GM19099 (cell line): ENCODE data around the gene PLEKHH3.

Experiments
- POLR2A ChIP-seq: IDR thresholded peaks from 3 replicates; pipeline ENCODE4 v1.6.1; 2011; ENCODE audit warnings: low read depth; ENCODE audit not compliant: insufficient read length; ENCODE audit errors: extremely low read depth

The PLEKHH3 gene

DNA sequence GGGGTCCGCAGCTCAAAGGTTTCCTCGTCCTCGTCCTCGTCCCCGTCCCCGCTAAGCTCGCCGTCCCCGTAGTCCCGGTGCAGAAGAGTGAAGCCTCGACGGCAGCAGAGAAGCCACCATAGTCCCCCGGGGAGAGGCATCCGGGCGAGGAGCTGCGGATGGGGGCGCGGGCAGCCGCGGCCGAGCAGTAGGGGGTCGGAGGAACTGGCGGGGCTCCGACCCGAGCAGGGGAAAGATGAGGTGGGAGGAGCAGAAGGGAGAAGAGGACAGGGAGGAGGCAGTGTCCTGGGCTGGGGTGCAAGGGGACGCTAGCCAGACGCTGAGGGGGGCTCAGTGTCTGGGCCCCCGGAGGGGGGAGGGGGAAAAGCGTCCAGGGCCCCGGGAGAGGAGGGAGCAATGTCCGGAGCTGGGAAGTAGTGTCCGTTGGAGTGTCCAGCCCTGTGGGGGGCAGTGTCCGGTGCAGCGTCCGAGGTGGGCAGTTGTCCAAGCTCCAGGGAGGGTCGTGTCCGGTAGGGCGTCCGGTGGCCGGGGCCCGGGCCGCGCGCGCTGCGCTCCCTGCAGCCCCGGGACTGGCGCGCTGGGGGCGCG is at the start of gene PLEKHH3:
PLEKHH3 (minus strand) TSS at position 571 of the 588 bp plus-strand sequence; CDS start at position 140, 431 bp downstream.
- TF ChIP-seq POLR2A = peak; percentile 69

DNA sequence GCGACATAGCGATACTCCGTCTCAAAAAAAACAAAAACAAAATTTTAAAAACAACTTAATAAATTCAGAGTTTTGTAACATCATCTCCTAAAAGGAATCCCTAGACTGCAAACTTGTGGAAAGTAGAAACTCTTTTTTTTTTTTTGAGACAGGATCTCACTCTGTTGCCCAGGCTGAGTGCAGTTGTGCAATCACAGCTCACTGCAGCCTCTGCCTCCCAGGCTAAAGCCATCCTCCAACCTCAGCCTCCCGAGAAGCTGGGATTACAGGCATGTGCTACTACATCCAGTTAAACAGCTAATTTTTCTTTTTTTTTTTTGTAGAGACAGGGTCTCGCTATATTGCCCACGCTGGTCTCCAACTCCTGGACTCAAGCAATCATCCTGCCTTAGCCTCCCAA is 48.3 kb upstream of the PLEKHH3 start:
- TF ChIP-seq POLR2A = no peak

- no peak for TF ChIP-seq POLR2A
Measured at GRCh38 chr17:42723636-42724035, 46.8 kb upstream of the PLEKHH3 start.

DNA sequence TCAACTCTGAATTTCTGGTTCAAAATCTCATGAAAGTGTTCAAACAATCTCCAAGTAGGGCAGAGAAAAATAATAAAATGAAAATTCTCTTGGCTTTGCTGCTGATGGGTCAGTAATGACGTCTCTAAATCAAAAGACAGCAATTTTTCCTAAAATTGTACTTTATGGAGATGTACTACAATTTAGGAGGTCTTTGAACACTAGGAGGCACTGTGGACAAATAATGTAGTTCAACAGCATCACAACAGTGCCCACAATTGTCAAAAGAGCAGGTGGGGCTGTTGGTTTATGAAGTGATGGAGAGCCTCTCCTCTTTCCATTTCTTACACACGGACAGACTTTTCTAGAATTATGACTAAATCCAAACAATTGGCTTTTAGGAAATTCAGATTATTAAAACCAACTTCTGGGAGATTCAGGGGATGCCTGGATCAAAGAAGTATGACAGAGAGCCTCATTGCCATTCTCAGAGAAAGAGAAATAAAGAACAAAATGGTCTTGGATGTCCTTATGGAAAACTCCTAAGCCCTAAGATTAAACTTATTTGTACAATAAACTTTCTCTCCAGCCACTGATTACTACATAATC is 44.3 kb upstream of the PLEKHH3 start:
- TF ChIP-seq POLR2A = no peak

DNA sequence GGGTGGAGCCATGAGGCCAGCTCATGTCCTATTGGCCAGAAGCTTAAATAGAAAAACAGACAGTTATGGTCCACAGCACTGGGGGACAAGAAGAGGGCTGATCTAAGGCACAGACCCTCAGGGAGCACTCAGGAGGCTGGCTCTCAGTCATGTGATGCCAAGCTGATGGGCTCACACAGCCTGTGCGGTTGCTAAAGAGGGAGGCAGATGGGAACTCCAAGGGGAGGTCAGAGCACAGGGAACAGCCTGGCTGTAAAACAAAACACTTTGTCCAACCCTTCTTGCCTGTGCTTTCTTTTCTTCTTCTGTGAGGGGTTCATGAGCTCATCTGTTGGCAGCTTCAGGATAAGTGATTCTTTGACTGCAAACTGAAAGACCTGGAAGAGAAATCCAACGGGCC is 32.8 kb upstream of the PLEKHH3 start:
- no peak for TF ChIP-seq POLR2A

- no peak for TF ChIP-seq POLR2A
Measured at GRCh38 chr17:42708588-42708987, 31.8 kb upstream of the PLEKHH3 start.

DNA sequence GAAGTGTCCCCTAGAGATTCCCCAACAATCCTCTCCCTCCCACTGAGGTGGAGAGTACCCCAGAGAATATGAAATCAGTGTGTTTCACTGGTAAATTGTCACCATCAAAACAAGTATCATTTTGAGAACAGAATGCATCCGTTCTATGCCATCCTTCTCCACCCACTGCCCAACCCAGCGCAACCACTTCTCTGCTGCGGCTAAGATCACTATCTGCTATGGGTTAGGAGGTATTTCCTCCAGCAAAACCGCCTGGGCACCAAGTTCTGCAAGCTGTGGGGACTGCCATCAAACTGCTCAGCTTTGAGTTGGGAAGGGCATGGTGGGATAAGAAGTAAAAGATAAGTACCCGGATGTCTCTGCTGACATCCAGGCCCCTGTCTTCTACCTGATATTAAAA is 29.9 kb upstream of the PLEKHH3 start:
- no peak for TF ChIP-seq POLR2A

DNA sequence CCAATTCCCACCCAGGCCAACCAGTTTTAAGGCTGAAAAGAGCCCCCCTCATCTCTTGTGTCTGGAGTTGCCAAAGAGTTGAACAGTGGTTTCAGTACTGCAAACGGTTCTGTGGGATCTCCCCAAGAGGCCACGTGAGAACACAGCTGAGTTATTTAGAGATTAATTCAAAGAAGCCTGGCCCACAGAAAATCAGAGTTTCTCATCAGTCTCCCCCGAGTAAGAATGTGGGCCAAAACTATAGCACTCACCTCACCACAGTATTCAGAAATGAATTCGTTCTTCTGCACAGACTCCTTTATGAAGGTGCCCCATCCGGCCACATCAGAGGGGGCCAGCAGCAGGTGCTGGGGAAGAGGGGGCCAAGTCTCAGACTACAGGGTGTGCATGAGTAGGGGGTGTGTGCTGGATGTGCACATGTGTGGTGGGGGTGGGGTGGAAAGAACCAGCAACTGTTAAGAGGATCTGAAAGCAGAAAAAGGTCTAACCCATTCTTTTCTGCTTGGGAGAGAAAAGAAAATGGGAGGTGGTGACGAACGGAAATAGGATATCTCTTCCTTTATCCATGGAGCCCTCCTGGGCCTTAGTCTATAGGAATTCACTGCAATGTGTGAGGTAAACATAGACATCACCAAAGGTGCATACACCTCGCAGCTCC is 28.2 kb upstream of the PLEKHH3 start:
- peak; percentile 16 for TF ChIP-seq POLR2A

GRCh38 chr17:42704490-42704836 is 27.7 kb upstream of the PLEKHH3 start:
- no peak for TF ChIP-seq POLR2A

- TF ChIP-seq POLR2A = no peak
Measured at GRCh38 chr17:42702446-42702845, 25.7 kb upstream of the PLEKHH3 start.

- TF ChIP-seq POLR2A = no peak
Measured at GRCh38 chr17:42700586-42701289, 23.9 kb upstream of the PLEKHH3 start.

GRCh38 chr17:42699415-42699740 is 22.6 kb upstream of the PLEKHH3 start:
- TF ChIP-seq POLR2A = no peak

DNA sequence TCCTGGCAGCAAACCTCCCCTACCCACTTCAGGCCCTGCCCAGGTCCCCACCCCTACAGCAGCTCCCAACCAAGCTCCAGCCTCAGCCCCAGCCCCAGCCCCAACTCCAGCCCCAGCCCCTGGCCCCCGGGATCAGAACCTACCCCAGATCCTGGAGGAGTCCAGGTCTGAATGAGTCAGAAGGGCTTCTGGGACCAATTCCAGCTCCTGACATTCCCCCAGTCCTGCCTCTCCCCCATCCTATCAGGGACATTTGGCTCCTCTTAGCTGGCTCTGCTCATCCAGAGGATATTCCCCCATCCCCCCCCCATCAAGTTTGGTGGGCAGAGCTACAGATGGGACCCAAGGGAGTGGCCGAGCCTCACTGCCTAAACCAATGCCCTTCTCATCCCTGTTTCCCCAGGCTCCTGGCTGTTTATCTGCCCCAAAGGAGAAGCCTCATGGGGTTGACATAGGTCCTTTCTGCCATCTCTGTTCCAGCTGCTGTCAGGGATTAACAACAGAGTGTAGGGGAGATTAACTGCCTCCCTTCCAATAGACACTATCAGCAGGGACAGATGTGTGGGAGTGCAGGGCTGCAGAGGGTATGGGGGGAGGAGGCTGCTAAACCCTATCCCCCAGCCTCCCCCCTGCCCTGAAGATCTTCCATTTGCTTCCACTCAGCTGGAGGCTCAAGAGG is 22.1 kb upstream of the PLEKHH3 start:
- no peak for TF ChIP-seq POLR2A

GRCh38 chr17:42697108-42697811 is 20.5 kb upstream of the PLEKHH3 start:
- TF ChIP-seq POLR2A = no peak

- no peak for TF ChIP-seq POLR2A
Measured at GRCh38 chr17:42695500-42695899, 18.7 kb upstream of the PLEKHH3 start.
